Vagina (tissue), 2 donors: ENCODE results near the gene ANXA3. TPM values are rescaled to one million over a fixed set of nuclear protein-coding genes. Genes with fewer than 3 reads are reported as not detected.

Experiments used
- DNase-seq, 2 donors: peaks; one replicate each; pipeline ENCODE4 v3.0.0-alpha.2; 2017; ENCODE audit errors: extremely low spot score in 2 of 2
- H3K27ac ChIP-seq: fragments of 200-600 bp; sonication (generic); one replicate; pipeline ENCODE4 v1.5.1; 2019
- H3K27me3 ChIP-seq: fragments of 200-600 bp; sonication (generic); one replicate; pipeline ENCODE4 v1.5.1; 2019
- H3K36me3 ChIP-seq, 2 donors: fragments of 200-600 bp; sonication (generic); one replicate each; pipeline ENCODE4 v1.5.1; 2017 to 2019
- H3K4me1 ChIP-seq: fragments of 200-600 bp; sonication (generic); one replicate; pipeline ENCODE4 v1.5.1; 2019
- H3K4me3 ChIP-seq, 2 donors: fragments of 200-600 bp; sonication (generic); 1 replicate in 1 of 2; 2 replicates in 1 of 2; pipeline ENCODE4 v1.5.1; 2016 to 2019
- H3K9me3 ChIP-seq: fragments of 200-600 bp; sonication (generic); one replicate; pipeline ENCODE4 v1.5.1; 2019
- CTCF ChIP-seq, 3 experiments: fragments of 450-650 bp in 2 of 3; fragments of 200-600 bp in 1 of 3; sonication (generic) in 1 of 3; IDR thresholded peaks; one replicate each; pipeline ENCODE4 v1.5.1; 2017 to 2019; ENCODE audit warnings: antibody characterized with exemption in 3 of 3, mild to moderate bottlenecking in 2 of 3, moderate library complexity in 2 of 3
- POLR2A ChIP-seq, 2 donors: fragments of 450-650 bp; IDR thresholded peaks; one replicate each; pipeline ENCODE4 v1.6.1; 2017; ENCODE audit warnings: antibody characterized with exemption in 2 of 2, mild to moderate bottlenecking in 2 of 2, moderate library complexity in 2 of 2
- POLR2AphosphoS5 ChIP-seq, 2 donors: sonication (generic); formaldehyde crosslinking; IDR thresholded peaks; one replicate each; pipeline ENCODE4 v1.9.0; 2017; ENCODE audit warnings: antibody characterized with exemption in 2 of 2, mild to moderate bottlenecking in 2 of 2, low read depth in 1 of 2; ENCODE audit not compliant: insufficient read depth in 1 of 2
- intact Hi-C: fragments of 100-400 bp; cut with DNase I; formaldehyde crosslinking; loops from one replicate; pipeline ENCODE4 v1.15.1; 2023
- total RNA-seq: library from RNA; depleted of rRNA; stranded (reverse); fragments of >200 nt; gene quantifications from one replicate; pipeline ENCODE4 v1.2.3, GENCODE V29; 2016

The ANXA3 gene
- total RNA-seq, 1 donor from 2014 or later: 11.8 TPM

- Histone ChIP-seq H3K36me3 (no peaks in the 10 kb centered on the region), H3K27ac (no peak overlapping the region), H3K4me1 (no peaks in the 10 kb centered on the region), H3K4me3 (no peak overlapping the region), H3K27me3 (no peaks in the 10 kb centered on the region), H3K9me3 (no peaks in the 10 kb centered on the region)
- intact Hi-C loops: no loop called here
- no peak for DNase-seq
- TF ChIP-seq POLR2A (IDR thresholded peaks at IDR 0.05) (no peak), POLR2AphosphoS5 (IDR thresholded peaks at IDR 0.05; ENCODE audit: insufficient read depth in 1 of 2, low read depth in 1 of 2) (no peak), CTCF (IDR thresholded peaks at IDR 0.05) (no peak)
Measured at GRCh38 chr4:78560296-78560963, 8.9 kb downstream of the ANXA3 start.

DNA sequence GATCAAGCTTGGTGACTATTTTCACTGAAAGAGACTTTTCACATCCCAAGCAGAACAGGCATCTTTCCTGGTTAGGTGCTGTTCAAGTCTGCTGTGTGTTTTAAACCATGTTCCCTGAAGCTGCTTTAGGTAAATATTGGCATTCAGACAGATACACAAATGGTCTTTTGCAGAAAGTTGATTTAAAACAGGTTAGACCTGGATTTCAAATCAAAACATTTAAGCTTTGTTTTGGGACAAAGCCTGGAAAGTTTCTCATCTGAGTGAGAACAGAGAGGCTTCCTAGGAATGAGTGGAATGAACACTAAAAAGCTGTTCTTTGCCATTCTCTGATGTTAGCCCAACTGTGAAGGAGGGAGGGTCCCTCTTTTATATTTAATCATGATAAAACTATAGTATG lies 10.1 kb downstream of the ANXA3 start:
- TF ChIP-seq POLR2AphosphoS5 (IDR thresholded peaks at IDR 0.05; ENCODE audit: insufficient read depth in 1 of 2, low read depth in 1 of 2): no peak
- TF ChIP-seq POLR2A (IDR thresholded peaks at IDR 0.05): no peak
- TF ChIP-seq CTCF (IDR thresholded peaks at IDR 0.05): no peak
- no peak for DNase-seq
- no peak overlapping the region for H3K4me3 ChIP-seq
- H3K27ac ChIP-seq: no peak overlapping the region
- no peaks in the 10 kb centered on the region for H3K36me3 ChIP-seq
- H3K9me3 ChIP-seq: no peaks in the 10 kb centered on the region
- intact Hi-C loops: no loop called here
- no peaks in the 10 kb centered on the region for H3K4me1 ChIP-seq
- no peaks in the 10 kb centered on the region for H3K27me3 ChIP-seq

- Histone ChIP-seq H3K4me1 (no peaks in the 10 kb centered on the region), H3K9me3 (no peaks in the 10 kb centered on the region), H3K27ac (no peak overlapping the region), H3K36me3 (no peaks in the 10 kb centered on the region), H3K4me3 (no peak overlapping the region), H3K27me3 (no peaks in the 10 kb centered on the region)
- intact Hi-C loops: no loop called here
- no peak for DNase-seq
- TF ChIP-seq POLR2AphosphoS5 (IDR thresholded peaks at IDR 0.05; ENCODE audit: insufficient read depth in 1 of 2, low read depth in 1 of 2) (no peak), CTCF (IDR thresholded peaks at IDR 0.05) (no peak), POLR2A (IDR thresholded peaks at IDR 0.05) (no peak)
Measured at GRCh38 chr4:78562687-78563086, 11.1 kb downstream of the ANXA3 start.

DNA sequence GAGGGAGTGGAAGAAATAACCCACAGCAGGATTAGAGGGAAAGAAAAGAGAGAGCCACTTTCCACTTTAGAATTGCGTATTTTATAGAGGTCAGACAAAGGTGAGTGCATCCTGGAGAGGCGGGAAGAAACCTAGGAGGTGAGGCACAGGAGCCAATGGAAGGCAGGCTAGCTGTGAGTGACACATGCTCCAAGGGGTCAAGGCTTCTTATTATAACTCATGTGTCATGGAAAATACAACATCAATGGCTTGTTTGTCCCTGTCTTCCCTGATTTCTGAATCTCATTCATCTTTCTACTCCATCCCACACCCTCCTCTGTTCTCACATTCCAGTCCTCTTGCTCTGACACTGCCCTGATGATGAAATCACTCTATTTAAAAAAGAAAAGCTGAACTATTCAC lies 14.4 kb downstream of the ANXA3 start:
- TF ChIP-seq CTCF (IDR thresholded peaks at IDR 0.05) (no peak), POLR2AphosphoS5 (IDR thresholded peaks at IDR 0.05; ENCODE audit: insufficient read depth in 1 of 2, low read depth in 1 of 2) (no peak), POLR2A (IDR thresholded peaks at IDR 0.05) (no peak)
- H3K27ac ChIP-seq: no peak overlapping the region
- intact Hi-C loops: no loop called here

DNA sequence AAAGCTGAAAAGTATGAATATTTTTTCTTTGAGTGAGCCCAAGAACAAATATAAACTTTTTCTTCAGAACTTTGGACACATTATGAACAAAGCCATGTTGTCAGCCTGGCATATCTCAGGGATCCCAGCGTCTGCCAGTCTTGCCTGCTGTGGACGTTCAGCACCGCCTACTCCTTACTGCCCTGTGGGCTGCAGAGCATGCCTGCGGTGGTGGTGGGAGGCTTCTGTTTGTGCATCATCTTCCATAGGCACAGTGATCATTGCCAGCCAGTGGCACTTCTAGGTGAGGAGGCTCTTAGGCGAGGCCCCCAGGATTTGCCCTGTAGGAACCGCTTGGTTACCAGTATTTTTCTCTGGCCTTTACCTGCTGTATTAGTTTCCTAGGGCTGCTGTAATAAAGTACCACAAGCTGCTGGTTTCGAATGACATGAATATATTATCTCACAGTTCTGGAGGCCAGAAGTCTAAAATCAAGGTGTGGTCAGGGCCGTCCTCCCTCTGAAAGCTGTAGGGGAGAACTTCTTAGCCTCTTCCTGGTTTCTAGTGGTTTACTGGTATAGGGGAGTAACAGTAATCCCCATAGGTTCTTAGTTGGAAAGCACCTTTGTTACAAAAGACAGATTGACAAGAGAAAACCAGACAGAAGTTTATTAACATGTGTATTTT lies 15.4 kb downstream of the ANXA3 start:
- H3K9me3 ChIP-seq: no peaks in the 10 kb centered on the region
- TF ChIP-seq CTCF (IDR thresholded peaks at IDR 0.05) (no peak), POLR2A (IDR thresholded peaks at IDR 0.05) (no peak), POLR2AphosphoS5 (IDR thresholded peaks at IDR 0.05; ENCODE audit: insufficient read depth in 1 of 2, low read depth in 1 of 2) (no peak)
- H3K27ac ChIP-seq: no peak overlapping the region
- no peak for DNase-seq
- H3K36me3 ChIP-seq: no peaks in the 10 kb centered on the region
- intact Hi-C loops: no loop called here
- H3K4me3 ChIP-seq: no peak overlapping the region
- H3K4me1 ChIP-seq: peaks cover 8% of the 10 kb centered on the region
- no peaks in the 10 kb centered on the region for H3K27me3 ChIP-seq

More for the DNA sequence above, 14.4 kb downstream of the ANXA3 start:
- Histone ChIP-seq H3K4me1 (peaks cover 8% of the 10 kb centered on the region), H3K27me3 (no peaks in the 10 kb centered on the region), H3K36me3 (no peaks in the 10 kb centered on the region), H3K9me3 (no peaks in the 10 kb centered on the region), H3K4me3 (no peak overlapping the region)
- DNase-seq: no peak
